GM12865 (cell line): ENCODE results near the gene YWHAB.

Source experiments
- DNase-seq: peaks from one replicate; pipeline ENCODE4 v3.0.0; 2010; ENCODE audit warnings: low read depth
- H3K4me3 ChIP-seq: 2 replicates; pipeline ENCODE4 v1.5.1; 2011; ENCODE audit warnings: mild to moderate bottlenecking, low read depth, low read length, control low read depth
- TF ChIP-seq, protein P1 (sequence below): IDR thresholded peaks from 2 replicates; pipeline ENCODE4 v1.5.1; 2011; ENCODE audit warnings: low read length, control low read depth, low read depth, inconsistent platforms; ENCODE audit not compliant: insufficient read depth; ENCODE audit errors: missing control alignments

Gene YWHAB

DNA sequence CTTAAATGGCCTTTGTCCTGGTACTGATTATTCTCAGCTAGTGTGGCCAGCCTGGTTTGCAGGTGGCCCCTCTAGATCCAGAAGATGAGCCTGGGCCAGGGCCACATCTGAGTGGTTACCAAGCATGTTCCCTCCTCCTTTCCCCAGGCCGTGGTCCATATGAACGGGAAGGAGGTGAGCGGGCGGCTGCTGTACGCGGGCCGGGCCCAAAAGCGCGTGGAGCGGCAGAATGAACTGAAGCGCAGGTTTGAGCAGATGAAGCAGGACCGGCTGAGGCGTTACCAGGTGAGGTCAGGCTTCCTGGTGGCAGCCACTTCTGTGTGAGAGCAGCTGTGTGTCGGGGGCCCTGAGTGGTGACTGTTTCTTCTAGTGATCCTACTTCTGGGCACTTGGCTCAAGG is 35.9 kb downstream of the YWHAB start:
- no peak overlapping the region for H3K4me3 ChIP-seq
- no peak for DNase-seq
- TF ChIP-seq, protein P1, sequence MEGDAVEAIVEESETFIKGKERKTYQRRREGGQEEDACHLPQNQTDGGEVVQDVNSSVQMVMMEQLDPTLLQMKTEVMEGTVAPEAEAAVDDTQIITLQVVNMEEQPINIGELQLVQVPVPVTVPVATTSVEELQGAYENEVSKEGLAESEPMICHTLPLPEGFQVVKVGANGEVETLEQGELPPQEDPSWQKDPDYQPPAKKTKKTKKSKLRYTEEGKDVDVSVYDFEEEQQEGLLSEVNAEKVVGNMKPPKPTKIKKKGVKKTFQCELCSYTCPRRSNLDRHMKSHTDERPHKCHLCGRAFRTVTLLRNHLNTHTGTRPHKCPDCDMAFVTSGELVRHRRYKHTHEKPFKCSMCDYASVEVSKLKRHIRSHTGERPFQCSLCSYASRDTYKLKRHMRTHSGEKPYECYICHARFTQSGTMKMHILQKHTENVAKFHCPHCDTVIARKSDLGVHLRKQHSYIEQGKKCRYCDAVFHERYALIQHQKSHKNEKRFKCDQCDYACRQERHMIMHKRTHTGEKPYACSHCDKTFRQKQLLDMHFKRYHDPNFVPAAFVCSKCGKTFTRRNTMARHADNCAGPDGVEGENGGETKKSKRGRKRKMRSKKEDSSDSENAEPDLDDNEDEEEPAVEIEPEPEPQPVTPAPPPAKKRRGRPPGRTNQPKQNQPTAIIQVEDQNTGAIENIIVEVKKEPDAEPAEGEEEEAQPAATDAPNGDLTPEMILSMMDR = no peak

DNA sequence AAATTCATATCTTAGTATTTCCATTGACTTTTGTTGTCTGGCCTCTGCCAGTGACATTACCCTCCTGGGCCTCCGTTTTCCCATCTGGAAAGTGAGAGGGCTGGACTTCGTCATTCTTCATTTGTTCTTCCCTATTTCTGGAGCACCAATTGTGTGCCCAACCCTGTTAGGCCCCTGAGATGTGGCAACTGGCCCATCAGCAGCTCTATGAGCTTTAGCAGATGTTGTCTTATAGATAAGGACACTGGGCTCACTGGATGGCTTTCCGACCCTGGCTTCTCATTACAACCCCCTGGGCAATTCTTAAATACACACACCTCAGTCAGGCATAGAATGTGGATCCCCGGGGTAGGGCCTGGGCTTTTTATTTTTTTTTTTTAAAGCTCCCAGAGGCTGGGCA is 39.0 kb downstream of the YWHAB start:
- no peak for DNase-seq
- TF ChIP-seq, protein P1 = no peak
- H3K4me3 ChIP-seq = no peak overlapping the region

DNA sequence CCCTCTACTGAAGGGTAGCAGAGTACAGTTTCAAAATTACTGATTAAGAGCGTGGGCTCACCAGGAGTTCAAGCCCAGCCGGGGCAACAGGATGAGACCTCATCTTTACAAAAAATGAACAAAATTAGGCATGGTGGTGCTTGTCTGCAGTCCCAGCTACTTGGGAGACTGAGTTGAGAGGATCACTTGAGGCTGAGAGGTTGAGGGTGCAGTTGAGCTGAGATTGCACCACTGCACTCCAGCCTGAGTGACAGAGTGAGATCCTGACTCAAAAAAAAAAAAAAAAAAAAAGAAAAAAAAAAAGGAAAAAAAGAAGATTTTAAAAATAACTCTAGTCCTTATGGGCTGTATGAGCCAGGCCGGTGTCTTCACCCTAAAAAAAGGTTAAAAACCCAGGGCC is 43.1 kb downstream of the YWHAB start:
- no peak for DNase-seq
- TF ChIP-seq, protein P1 = no peak
- H3K4me3 ChIP-seq = no peak overlapping the region

DNA sequence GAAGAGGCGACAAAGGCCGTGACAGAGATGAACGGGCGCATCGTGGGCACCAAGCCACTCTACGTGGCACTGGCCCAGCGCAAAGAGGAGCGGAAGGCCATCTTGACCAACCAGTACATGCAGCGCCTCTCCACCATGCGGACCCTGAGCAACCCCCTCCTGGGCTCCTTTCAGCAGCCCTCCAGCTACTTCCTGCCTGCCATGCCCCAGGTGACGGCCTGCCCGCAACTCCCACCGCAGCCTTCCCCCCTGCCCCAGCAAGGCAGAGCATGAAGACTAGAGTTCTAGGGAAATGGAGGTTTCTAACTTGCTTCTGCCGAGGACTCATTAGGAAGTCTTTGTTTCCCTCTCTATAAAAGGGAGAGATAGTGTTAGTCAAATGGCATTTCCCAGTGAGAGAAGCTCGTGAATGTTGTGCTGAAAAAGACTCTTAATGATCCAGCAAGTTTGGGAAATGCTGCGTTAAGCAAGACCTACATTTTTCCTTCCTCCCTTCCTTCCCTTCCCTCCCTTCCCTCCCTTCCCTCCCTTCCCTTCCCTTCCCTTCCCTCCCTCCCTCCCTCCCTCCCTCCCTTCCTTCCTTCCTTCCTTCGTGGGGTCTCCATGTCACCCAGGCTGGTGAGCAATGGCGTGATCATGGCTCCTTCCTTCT is 45.1 kb downstream of the YWHAB start:
- DNase-seq = no peak
- TF ChIP-seq, protein P1 = no peak
- H3K4me3 ChIP-seq = no peak overlapping the region

GRCh38 chr20:44931911-44932310 is 46.4 kb downstream of the YWHAB start:
- no peak overlapping the region for H3K4me3 ChIP-seq
- DNase-seq = no peak
- TF ChIP-seq, protein P1 = no peak

GRCh38 chr20:44932916-44933315 is 47.4 kb downstream of the YWHAB start:
- no peak for DNase-seq
- no peak overlapping the region for H3K4me3 ChIP-seq
- TF ChIP-seq, protein P1 = no peak

GRCh38 chr20:44936510-44936909 is 51.0 kb downstream of the YWHAB start:
- DNase-seq = no peak
- TF ChIP-seq, protein P1 = no peak
- no peak overlapping the region for H3K4me3 ChIP-seq
